ENCODE measurements around the gene PLEKHA1.

Gene PLEKHA1

DNA sequence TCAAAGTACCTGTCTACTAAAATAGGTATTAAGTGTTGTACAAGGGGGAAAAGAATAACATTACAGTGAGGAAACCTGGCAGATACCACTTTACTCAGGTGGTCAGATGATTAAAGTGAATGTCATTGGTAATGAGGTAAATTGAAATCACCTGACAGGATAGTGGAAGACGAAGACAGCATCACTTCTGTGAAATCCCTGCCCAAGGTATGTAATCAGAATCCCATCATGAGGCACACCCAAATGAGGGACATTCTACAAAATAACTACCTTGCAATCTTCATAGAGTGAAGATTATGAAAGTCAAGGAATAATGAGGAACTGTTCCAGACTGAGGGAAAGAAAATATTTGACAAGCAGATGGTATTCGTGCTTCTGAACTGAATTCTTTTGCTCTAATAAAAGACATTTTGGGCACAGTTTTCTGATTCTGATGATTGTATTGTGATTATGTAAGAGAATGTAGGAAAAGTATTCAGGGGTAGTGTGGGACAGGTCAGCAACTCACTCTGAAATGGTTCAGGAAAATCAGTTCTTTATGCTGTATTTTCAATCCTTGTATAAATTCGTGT is 46.6 kb downstream of the PLEKHA1 start:
- no peaks in the 10 kb centered on the region for H3K4me1 ChIP-seq (ENCODE audit: control insufficient read depth in 2 of 2, insufficient read depth in 1 of 2, low read depth in 1 of 2, low read length in 2 of 2)
- no peak overlapping the region for H2AFZ ChIP-seq (ENCODE audit: low read length)
- H4K8ac ChIP-seq (ENCODE audit: low read depth, low read length), result no peak overlapping the region
- no peak overlapping the region for H3K4ac ChIP-seq (ENCODE audit: low read length)
- H3K27me3 ChIP-seq (ENCODE audit: control insufficient read depth in 3 of 3, insufficient read depth in 3 of 3, low read depth in 1 of 3, low read length in 3 of 3), result no peaks in the 10 kb centered on the region
- peaks cover 2 to 49% of the 10 kb centered on the region in 2 donors for H3K36me3 ChIP-seq (replicated peaks in 1 of 2; ENCODE audit: control insufficient read depth in 2 of 2, insufficient read depth in 2 of 2, low read length in 2 of 2)
- H2BK120ac ChIP-seq (ENCODE audit: low read depth, low read length), result no peak overlapping the region
- H2BK15ac ChIP-seq (ENCODE audit: low read length), result no peak overlapping the region
- H4K91ac ChIP-seq (ENCODE audit: low read depth, low read length, poor library complexity), result no peak overlapping the region
- no peak overlapping the region for H2BK12ac ChIP-seq (ENCODE audit: low read length)
- no peak overlapping the region for H3K23ac ChIP-seq (ENCODE audit: low read depth, low read length, poor library complexity)
- H3K4me3 ChIP-seq (ENCODE audit: low read length in 2 of 2), result no peak overlapping the region
- H3K9ac ChIP-seq (ENCODE audit: low read depth, low read length, poor library complexity), result no peak overlapping the region
- no peak overlapping the region for H3K14ac ChIP-seq (ENCODE audit: low read length)
- no peaks in the 10 kb centered on the region for H3K79me1 ChIP-seq (ENCODE audit: low read depth, low read length)
- DNase-seq (ENCODE audit: low spot score), result no peak
- H3K18ac ChIP-seq (ENCODE audit: low read length), result no peak overlapping the region
- WGBS, 2 donors (ENCODE audit: extremely low coverage in 2 of 2, insufficient read length in 2 of 2, insufficient replicate concordance in 1 of 2), result no CpG with 5 or more reads among the region's 3 CpGs
- no peak overlapping the region for H3K27ac ChIP-seq (replicated peaks; ENCODE audit: low read length)
- no peak overlapping the region for H2BK5ac ChIP-seq (ENCODE audit: low read length)
- H3K9me3 ChIP-seq (replicated peaks in 1 of 2; ENCODE audit: control insufficient read depth in 2 of 2, insufficient read depth in 1 of 2, low read depth in 1 of 2, low read length in 2 of 2), result no peaks in the 10 kb centered on the region
- H2AK5ac ChIP-seq (ENCODE audit: low read depth, low read length), result no peak overlapping the region
- no peak overlapping the region for H3K4me2 ChIP-seq (ENCODE audit: insufficient read depth, low read length, poor library complexity, severe bottlenecking)

DNA sequence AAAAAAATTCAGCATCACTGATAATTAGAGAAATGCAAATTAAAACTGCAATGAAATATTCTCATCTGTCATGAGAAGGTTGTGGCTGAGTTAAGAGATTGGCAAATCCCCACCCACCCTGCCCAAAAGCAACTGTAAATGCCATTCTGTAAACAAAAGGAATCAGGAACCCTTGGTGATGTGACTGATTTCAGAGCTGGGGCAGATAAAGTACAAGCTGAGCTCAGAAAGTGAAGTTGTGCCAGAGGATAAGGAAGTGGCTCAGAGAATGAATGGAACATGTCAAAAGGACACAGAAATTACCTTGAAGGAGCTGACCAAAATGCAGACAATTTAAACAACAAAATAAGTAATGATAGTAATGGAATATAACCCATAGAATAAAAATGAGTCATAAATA is 47.2 kb downstream of the PLEKHA1 start:
- Histone ChIP-seq H3K4me2 (ENCODE audit: insufficient read depth, low read length, poor library complexity, severe bottlenecking) (no peak overlapping the region), H3K18ac (ENCODE audit: low read length) (no peak overlapping the region), H3K79me1 (ENCODE audit: low read depth, low read length) (no peaks in the 10 kb centered on the region), H3K14ac (ENCODE audit: low read length) (no peak overlapping the region), H3K23ac (ENCODE audit: low read depth, low read length, poor library complexity) (no peak overlapping the region), H2BK15ac (ENCODE audit: low read length) (no peak overlapping the region), H3K27me3 (ENCODE audit: control insufficient read depth in 3 of 3, insufficient read depth in 3 of 3, low read depth in 1 of 3, low read length in 3 of 3) (no peaks in the 10 kb centered on the region), H4K91ac (ENCODE audit: low read depth, low read length, poor library complexity) (no peak overlapping the region), H3K9me3 (replicated peaks in 1 of 2; ENCODE audit: control insufficient read depth in 2 of 2, insufficient read depth in 1 of 2, low read depth in 1 of 2, low read length in 2 of 2) (no peaks in the 10 kb centered on the region), H3K4me1 (ENCODE audit: control insufficient read depth in 2 of 2, insufficient read depth in 1 of 2, low read depth in 1 of 2, low read length in 2 of 2) (no peaks in the 10 kb centered on the region), H3K9ac (ENCODE audit: low read depth, low read length, poor library complexity) (no peak overlapping the region), H3K36me3 (replicated peaks in 1 of 2; ENCODE audit: control insufficient read depth in 2 of 2, insufficient read depth in 2 of 2, low read length in 2 of 2) (peaks cover 2 to 43% of the 10 kb centered on the region in 2 donors), H3K4me3 (ENCODE audit: low read length in 2 of 2) (no peak overlapping the region), H2BK12ac (ENCODE audit: low read length) (no peak overlapping the region), H2BK5ac (ENCODE audit: low read length) (no peak overlapping the region), H3K27ac (replicated peaks; ENCODE audit: low read length) (no peak overlapping the region), H3K4ac (ENCODE audit: low read length) (no peak overlapping the region), H4K8ac (ENCODE audit: low read depth, low read length) (no peak overlapping the region), H2AFZ (ENCODE audit: low read length) (no peak overlapping the region), H2BK120ac (ENCODE audit: low read depth, low read length) (no peak overlapping the region), H2AK5ac (ENCODE audit: low read depth, low read length) (no peak overlapping the region)
- no peak for DNase-seq (ENCODE audit: low spot score)

DNA sequence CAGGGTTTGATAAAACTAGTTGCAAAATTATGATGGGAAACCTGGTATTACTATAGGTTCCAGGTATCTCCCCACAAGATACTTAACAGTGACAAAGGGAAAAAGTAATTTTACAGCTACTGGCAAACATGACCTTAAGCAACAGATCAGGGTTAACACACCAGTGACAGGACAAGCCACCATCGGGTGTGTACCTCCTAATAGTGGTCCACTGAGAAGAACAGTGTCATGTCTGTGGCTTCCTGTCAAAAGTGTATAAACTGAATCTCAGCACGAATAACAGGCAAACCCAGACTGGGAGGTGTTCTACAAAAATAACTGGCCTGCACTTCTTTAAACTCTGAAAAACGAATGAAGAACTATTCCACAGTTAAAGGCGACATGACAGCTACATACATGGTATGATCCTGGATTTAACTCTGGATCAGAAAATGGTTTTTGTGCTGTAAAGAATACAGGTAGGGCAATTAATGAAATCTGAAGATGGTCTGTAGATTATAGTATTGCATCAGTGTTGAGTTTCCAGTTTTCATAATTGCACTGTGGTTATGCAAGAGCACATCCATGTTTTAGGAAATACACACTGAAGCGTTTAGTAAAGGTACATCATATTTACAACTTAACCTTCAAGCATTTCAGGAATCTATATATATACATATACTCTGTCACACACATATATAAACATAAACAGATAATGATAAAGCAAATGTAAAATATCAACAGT is 47.9 kb downstream of the PLEKHA1 start:
- Histone ChIP-seq H3K36me3 (replicated peaks in 1 of 2; ENCODE audit: control insufficient read depth in 2 of 2, insufficient read depth in 2 of 2, low read length in 2 of 2) (peaks cover 2 to 40% of the 10 kb centered on the region in 2 donors), H2BK12ac (ENCODE audit: low read length) (no peak overlapping the region), H3K79me1 (ENCODE audit: low read depth, low read length) (no peaks in the 10 kb centered on the region), H3K9ac (ENCODE audit: low read depth, low read length, poor library complexity) (no peak overlapping the region), H3K27me3 (ENCODE audit: control insufficient read depth in 3 of 3, insufficient read depth in 3 of 3, low read depth in 1 of 3, low read length in 3 of 3) (no peaks in the 10 kb centered on the region), H3K4me3 (ENCODE audit: low read length in 2 of 2) (no peak overlapping the region), H3K4ac (ENCODE audit: low read length) (no peak overlapping the region), H3K23ac (ENCODE audit: low read depth, low read length, poor library complexity) (no peak overlapping the region), H2AFZ (ENCODE audit: low read length) (no peak overlapping the region), H3K14ac (ENCODE audit: low read length) (no peak overlapping the region), H4K91ac (ENCODE audit: low read depth, low read length, poor library complexity) (no peak overlapping the region), H3K4me2 (ENCODE audit: insufficient read depth, low read length, poor library complexity, severe bottlenecking) (no peak overlapping the region), H3K18ac (ENCODE audit: low read length) (no peak overlapping the region), H2BK5ac (ENCODE audit: low read length) (no peak overlapping the region), H2AK5ac (ENCODE audit: low read depth, low read length) (no peak overlapping the region), H3K4me1 (ENCODE audit: control insufficient read depth in 2 of 2, insufficient read depth in 1 of 2, low read depth in 1 of 2, low read length in 2 of 2) (no peaks in the 10 kb centered on the region), H2BK120ac (ENCODE audit: low read depth, low read length) (no peak overlapping the region), H4K8ac (ENCODE audit: low read depth, low read length) (no peak overlapping the region), H3K27ac (replicated peaks; ENCODE audit: low read length) (no peak overlapping the region), H3K9me3 (replicated peaks in 1 of 2; ENCODE audit: control insufficient read depth in 2 of 2, insufficient read depth in 1 of 2, low read depth in 1 of 2, low read length in 2 of 2) (no peaks in the 10 kb centered on the region), H2BK15ac (ENCODE audit: low read length) (no peak overlapping the region)
- no CpG with 5 or more reads among the region's 5 CpGs for WGBS, 2 donors (ENCODE audit: extremely low coverage in 2 of 2, insufficient read length in 2 of 2, insufficient replicate concordance in 1 of 2)
- no peak for DNase-seq (ENCODE audit: low spot score)

DNA sequence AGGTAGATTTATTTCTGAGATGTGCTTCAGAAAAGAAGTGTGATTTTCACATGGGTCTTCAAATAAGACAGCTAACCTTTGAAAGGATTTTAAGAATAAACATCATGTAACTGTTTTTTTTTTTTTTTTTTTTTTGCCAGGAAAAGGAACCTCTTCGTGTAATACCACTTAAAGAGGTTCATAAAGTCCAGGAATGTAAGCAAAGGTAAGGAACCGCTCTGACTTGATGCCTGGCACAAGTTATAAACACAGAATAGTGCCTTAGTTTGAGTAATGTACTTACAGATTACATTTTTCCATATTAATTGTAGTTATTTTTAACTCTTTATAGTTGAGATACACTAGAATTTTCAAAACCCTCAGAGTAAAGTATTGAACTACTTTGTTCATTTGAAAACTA is 49.6 kb downstream of the PLEKHA1 start:
- no peak overlapping the region for H3K4me3 ChIP-seq (ENCODE audit: low read length in 2 of 2)
- H2BK12ac ChIP-seq (ENCODE audit: low read length), result no peak overlapping the region
- no peak overlapping the region for H3K14ac ChIP-seq (ENCODE audit: low read length)
- H3K23ac ChIP-seq (ENCODE audit: low read depth, low read length, poor library complexity), result no peak overlapping the region
- no peaks in the 10 kb centered on the region for H3K9me3 ChIP-seq (replicated peaks in 1 of 2; ENCODE audit: control insufficient read depth in 2 of 2, insufficient read depth in 1 of 2, low read depth in 1 of 2, low read length in 2 of 2)
- H3K27me3 ChIP-seq (ENCODE audit: control insufficient read depth in 3 of 3, insufficient read depth in 3 of 3, low read depth in 1 of 3, low read length in 3 of 3), result no peaks in the 10 kb centered on the region
- H4K91ac ChIP-seq (ENCODE audit: low read depth, low read length, poor library complexity), result no peak overlapping the region
- H2AFZ ChIP-seq (ENCODE audit: low read length), result no peak overlapping the region
- no peak overlapping the region for H2BK5ac ChIP-seq (ENCODE audit: low read length)
- no CpG with 5 or more reads among the region's 2 CpGs for WGBS, 2 donors (ENCODE audit: extremely low coverage in 2 of 2, insufficient read length in 2 of 2, insufficient replicate concordance in 1 of 2)
- H3K4me1 ChIP-seq (ENCODE audit: control insufficient read depth in 2 of 2, insufficient read depth in 1 of 2, low read depth in 1 of 2, low read length in 2 of 2), result no peaks in the 10 kb centered on the region
- H2AK5ac ChIP-seq (ENCODE audit: low read depth, low read length), result no peak overlapping the region
- no peak overlapping the region for H2BK120ac ChIP-seq (ENCODE audit: low read depth, low read length)
- H3K79me1 ChIP-seq (ENCODE audit: low read depth, low read length), result no peaks in the 10 kb centered on the region
- H3K36me3 ChIP-seq (replicated peaks in 1 of 2; ENCODE audit: control insufficient read depth in 2 of 2, insufficient read depth in 2 of 2, low read length in 2 of 2), result peaks cover 2 to 44% of the 10 kb centered on the region in 2 donors
- H2BK15ac ChIP-seq (ENCODE audit: low read length), result no peak overlapping the region
- H4K8ac ChIP-seq (ENCODE audit: low read depth, low read length), result no peak overlapping the region
- no peak for DNase-seq (ENCODE audit: low spot score)
- H3K4ac ChIP-seq (ENCODE audit: low read length), result no peak overlapping the region
- no peak overlapping the region for H3K9ac ChIP-seq (ENCODE audit: low read depth, low read length, poor library complexity)
- no peak overlapping the region for H3K18ac ChIP-seq (ENCODE audit: low read length)
- no peak overlapping the region for H3K27ac ChIP-seq (replicated peaks; ENCODE audit: low read length)
- H3K4me2 ChIP-seq (ENCODE audit: insufficient read depth, low read length, poor library complexity, severe bottlenecking), result no peak overlapping the region

All from neuronal stem cell (in vitro differentiated cells).